ENCODE measurements around the gene ATP5F1E. TPM values are rescaled to one million over a fixed set of nuclear protein-coding genes. Genes with fewer than 3 reads are reported as not detected.
A peak's percentile ranks its signal among the peaks of the same experiment; 100 is the strongest.
"Not testable (repeated sequence)": the region's sequence is repeated elsewhere in the genome, so short reads cannot be mapped to it uniquely, and the experiment has no call there.

The ATP5F1E gene
- total and polyA plus RNA-seq, 12 donors, result 13.3 to 131 (median 55.3) TPM

DNA sequence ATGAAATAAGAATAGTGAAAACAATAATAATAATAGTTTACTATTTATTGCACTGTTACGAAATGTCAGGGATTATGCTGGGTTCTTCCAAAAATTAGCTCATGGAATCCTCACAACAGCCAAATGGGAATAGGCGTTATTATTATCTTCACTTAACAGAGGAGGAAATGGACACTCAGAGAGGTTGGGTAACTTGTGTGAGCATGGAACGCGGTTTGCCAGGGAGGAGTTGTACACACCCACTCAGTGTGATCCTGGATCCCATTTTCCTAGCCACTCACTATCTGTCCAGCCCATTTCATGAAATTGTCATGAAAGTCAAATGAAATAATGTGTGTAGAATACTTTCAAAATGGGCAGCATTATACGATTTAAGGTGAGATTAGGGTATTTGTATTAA, 46.5 kb downstream of the ATP5F1E start:
- peaks cover 4 to 21% of the 10 kb centered on the region in 2 donors for H3K4me1 ChIP-seq (replicated peaks in 1 of 2)
- peaks cover 0 to 47% of the 10 kb centered on the region in 2 donors for H3K36me3 ChIP-seq (replicated peaks in 1 of 2)
- TF ChIP-seq, protein P1, sequence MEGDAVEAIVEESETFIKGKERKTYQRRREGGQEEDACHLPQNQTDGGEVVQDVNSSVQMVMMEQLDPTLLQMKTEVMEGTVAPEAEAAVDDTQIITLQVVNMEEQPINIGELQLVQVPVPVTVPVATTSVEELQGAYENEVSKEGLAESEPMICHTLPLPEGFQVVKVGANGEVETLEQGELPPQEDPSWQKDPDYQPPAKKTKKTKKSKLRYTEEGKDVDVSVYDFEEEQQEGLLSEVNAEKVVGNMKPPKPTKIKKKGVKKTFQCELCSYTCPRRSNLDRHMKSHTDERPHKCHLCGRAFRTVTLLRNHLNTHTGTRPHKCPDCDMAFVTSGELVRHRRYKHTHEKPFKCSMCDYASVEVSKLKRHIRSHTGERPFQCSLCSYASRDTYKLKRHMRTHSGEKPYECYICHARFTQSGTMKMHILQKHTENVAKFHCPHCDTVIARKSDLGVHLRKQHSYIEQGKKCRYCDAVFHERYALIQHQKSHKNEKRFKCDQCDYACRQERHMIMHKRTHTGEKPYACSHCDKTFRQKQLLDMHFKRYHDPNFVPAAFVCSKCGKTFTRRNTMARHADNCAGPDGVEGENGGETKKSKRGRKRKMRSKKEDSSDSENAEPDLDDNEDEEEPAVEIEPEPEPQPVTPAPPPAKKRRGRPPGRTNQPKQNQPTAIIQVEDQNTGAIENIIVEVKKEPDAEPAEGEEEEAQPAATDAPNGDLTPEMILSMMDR (IDR thresholded peaks at IDR 0.05), result no peak
- no peak for TF ChIP-seq POLR2A (IDR thresholded peaks at IDR 0.05)
- intact Hi-C loops (cut with DNase I), result loop anchor here (10.0 kb wide), 2 partner anchors 49 to 111 kb away; partner anchors contain the start of gene ATP5F1E (in 1 of the 2)
- no peaks in the 10 kb centered on the region for H3K9me3 ChIP-seq (replicated peaks in 1 of 3)
- no peak overlapping the region for H3K4me3 ChIP-seq
- DNase-seq, result peak in 3 of 7 donors; percentile 6 to 17 (median 16)
- no peak overlapping the region for H3K27ac ChIP-seq
- H3K27me3 ChIP-seq, result no peaks in the 10 kb centered on the region
- WGBS, 4 donors, result 79 to 95% (median 87%) methylated on average over 5 of the region's 5 CpGs

DNA sequence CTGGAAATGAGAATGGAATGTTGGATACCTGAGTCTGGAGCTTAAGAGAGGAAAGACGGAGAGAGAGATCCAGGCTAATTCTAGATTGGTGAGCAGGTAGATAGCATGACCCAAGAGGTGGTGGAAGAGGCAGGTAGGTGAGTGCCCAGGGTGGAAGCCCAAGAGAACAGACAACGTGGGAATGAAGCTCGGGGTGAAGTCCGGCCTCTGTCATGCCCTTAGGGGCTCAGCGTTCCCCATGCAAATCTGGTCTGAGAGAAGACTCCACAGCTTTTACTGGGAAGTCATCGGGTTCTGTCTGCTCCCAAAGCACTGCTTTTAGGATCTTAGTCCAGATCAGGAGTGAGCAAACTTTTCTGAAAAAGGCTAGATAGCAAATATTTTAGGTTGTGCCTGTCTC, 47.4 kb downstream of the ATP5F1E start:
- DNase-seq, result peak in 3 of 7 donors; percentile 11 to 43 (median 13)
- WGBS, 4 donors, result 86 to 92% (median 88%) methylated on average over 6 of the region's 6 CpGs
- Histone ChIP-seq H3K27ac (no peak overlapping the region), H3K9me3 (replicated peaks in 1 of 3) (no peaks in the 10 kb centered on the region), H3K4me1 (replicated peaks in 1 of 2) (peaks cover 4 to 21% of the 10 kb centered on the region in 2 donors), H3K4me3 (no peak overlapping the region), H3K27me3 (no peaks in the 10 kb centered on the region), H3K36me3 (replicated peaks in 1 of 2) (peaks cover 0 to 38% of the 10 kb centered on the region in 2 donors)
- TF ChIP-seq POLR2A (IDR thresholded peaks at IDR 0.05), result no peak
- TF ChIP-seq, protein P1 (IDR thresholded peaks at IDR 0.05), result no peak
- intact Hi-C loops (cut with DNase I), result loop anchor here (5.0 to 10.0 kb wide), 3 partner anchors 50 to 110 kb away; partner anchors contain the start of gene ATP5F1E (in 1 of the 2)

DNA sequence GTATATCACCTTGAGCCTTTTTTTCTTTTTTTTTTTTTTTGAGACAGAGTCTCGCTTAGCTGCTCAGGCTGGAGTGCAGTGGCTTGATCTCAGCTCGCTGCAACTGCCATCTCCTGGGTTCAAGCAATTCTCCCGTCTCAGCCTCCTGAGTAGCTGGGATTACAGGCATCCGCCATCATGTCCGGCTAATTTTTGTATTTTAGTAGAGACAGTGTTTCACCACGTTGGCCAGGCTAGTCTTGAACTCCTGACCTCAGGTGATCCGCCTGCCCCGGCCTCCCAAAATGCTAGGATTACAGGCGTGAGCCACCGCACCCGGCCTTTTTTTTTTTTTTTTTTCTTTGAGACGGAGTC, 49.0 kb downstream of the ATP5F1E start:
- not testable (repeated sequence) for H3K4me3 ChIP-seq; H3K9me3 ChIP-seq (replicated peaks in 1 of 3); H3K27me3 ChIP-seq; H3K27ac ChIP-seq
- Histone ChIP-seq H3K36me3 (replicated peaks in 1 of 2) (peaks cover 0 to 22% of the 10 kb centered on the region in 2 donors), H3K4me1 (replicated peaks in 1 of 2) (peaks cover 4 to 21% of the 10 kb centered on the region in 2 donors)
- intact Hi-C loops (cut with DNase I), result loop anchor here (5.0 to 10.0 kb wide), 3 partner anchors 52 to 108 kb away; partner anchors contain the start of gene ATP5F1E (in 1 of the 2)
- peak in 2 of 7 donors; percentile 11 to 35 for DNase-seq
- WGBS, 4 donors, result 91 to 97% (median 96%) methylated on average over 11 to 12 of the region's 12 CpGs

DNA sequence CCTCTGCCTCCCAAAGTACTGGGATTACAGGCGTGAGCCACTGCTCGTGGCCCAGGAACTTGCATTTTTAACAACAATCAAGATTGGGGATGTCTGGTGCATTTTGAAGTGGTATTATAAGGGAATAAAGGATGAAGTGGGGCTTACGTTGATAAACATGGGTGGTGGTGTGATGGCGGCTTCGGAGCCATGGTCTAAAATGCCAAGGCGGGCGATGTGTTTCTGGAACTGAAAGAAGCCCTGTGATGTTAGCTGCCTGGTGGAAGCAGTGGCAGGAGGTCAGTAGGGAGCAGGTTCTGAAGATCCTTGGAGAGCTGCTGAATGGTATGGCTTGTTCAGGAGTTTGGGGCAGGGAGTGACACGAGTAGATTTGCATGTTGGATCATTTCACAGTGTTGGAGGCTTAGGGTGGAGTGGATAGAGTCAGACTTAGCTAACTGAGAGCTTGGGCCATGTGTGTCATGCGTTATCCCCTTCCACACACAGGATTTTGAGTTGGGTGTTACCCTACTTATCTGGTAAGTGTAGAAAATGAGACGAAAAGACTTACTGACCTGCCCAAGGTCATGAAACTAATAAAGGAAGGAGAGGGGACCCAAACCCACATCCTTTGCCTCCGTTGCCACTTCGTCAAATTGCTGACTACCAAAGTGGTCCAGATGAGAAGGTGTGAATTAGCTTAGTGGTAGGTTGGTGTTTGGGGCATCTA, 49.6 kb downstream of the ATP5F1E start:
- TF ChIP-seq, protein P1 (IDR thresholded peaks at IDR 0.05), result no peak
- TF ChIP-seq POLR2A (IDR thresholded peaks at IDR 0.05), result no peak
- Histone ChIP-seq H3K4me3 (peak overlapping the region in 1 of 4 donors; percentile 99), H3K27me3 (no peaks in the 10 kb centered on the region), H3K27ac (no peak overlapping the region), H3K36me3 (replicated peaks in 1 of 2) (peaks cover 0 to 16% of the 10 kb centered on the region in 2 donors), H3K9me3 (replicated peaks in 1 of 3) (no peaks in the 10 kb centered on the region), H3K4me1 (replicated peaks in 1 of 2) (peaks cover 4 to 21% of the 10 kb centered on the region in 2 donors)
- DNase-seq, result peak in 2 of 7 donors; percentile 1 to 47
- intact Hi-C loops (cut with DNase I), result loop anchor here (5.0 to 10.0 kb wide), 3 partner anchors 52 to 108 kb away; partner anchors contain the start of gene ATP5F1E (in 1 of the 2)
- WGBS, 4 donors, result 86 to 92% (median 87%) methylated on average over 12 of the region's 12 CpGs

All from adrenal gland (tissue), 12 donors.